Thoracic aorta (tissue), 2 donors: ENCODE results near the gene ANKRD65. TPM values are rescaled to one million over a fixed set of nuclear protein-coding genes. Genes with fewer than 3 reads are reported as not detected.
"Not testable (repeated sequence)": the region's sequence is repeated elsewhere in the genome, so short reads cannot be mapped to it uniquely, and the experiment has no call there.

Experiments
- ATAC-seq: fragments of 150-250 bp; one replicate; pipeline ENCODE4 v1.8.0; 2017; ENCODE audit warnings: low read depth; ENCODE audit not compliant: insufficient number of reproducible peaks, low FRiP score
- DNase-seq: peaks from one replicate; pipeline ENCODE4 v3.0.0-alpha.2; 2020; ENCODE audit warnings: low spot score
- H3K27ac ChIP-seq, 2 donors: fragments of 200-600 bp; sonication (generic); 1 replicate in 1 of 2; 2 replicates in 1 of 2; pipeline ENCODE4 v1.5.1; 2016; ENCODE audit warnings: mild to moderate bottlenecking in 2 of 2, moderate library complexity in 2 of 2
- H3K27me3 ChIP-seq: fragments of 200-600 bp; sonication (generic); replicated peaks from 2 replicates; pipeline ENCODE4 v1.6.0; 2016; ENCODE audit warnings: mild to moderate bottlenecking; ENCODE audit not compliant: insufficient read depth
- H3K36me3 ChIP-seq: fragments of 200-600 bp; sonication (generic); one replicate; pipeline ENCODE4 v1.5.1; 2016
- H3K4me1 ChIP-seq, 2 donors: fragments of 200-600 bp; sonication (generic); 1 replicate in 1 of 2; 2 replicates in 1 of 2; pipeline versions ENCODE4 v1.5.1 to v1.6.0; 2016; ENCODE audit warnings: low read depth in 2 of 2, mild to moderate bottlenecking in 1 of 2; ENCODE audit not compliant: control insufficient read depth in 1 of 2
- H3K4me3 ChIP-seq: fragments of 200-600 bp; sonication (generic); 2 replicates; pipeline ENCODE4 v1.5.1; 2016; ENCODE audit warnings: mild to moderate bottlenecking
- H3K9me3 ChIP-seq: fragments of 200-600 bp; sonication (generic); 2 replicates; pipeline ENCODE4 v1.5.1; 2016
- total RNA-seq, 2 donors: library from RNA; depleted of rRNA; stranded (reverse); fragments of >200 nt; gene quantifications; one replicate each; pipeline versions ENCODE4 v1.1.0 to v1.2.3, GENCODE V29; 2016
- TF ChIP-seq, protein P1 (sequence below): fragments of 200-600 bp; sonication (generic); IDR thresholded peaks from one replicate; pipeline ENCODE4 v1.5.1; 2019; ENCODE audit warnings: antibody characterized with exemption

The ANKRD65 gene
- total RNA-seq, 2 donors from 2014 or later = 0.68 TPM; not detected in 1

DNA sequence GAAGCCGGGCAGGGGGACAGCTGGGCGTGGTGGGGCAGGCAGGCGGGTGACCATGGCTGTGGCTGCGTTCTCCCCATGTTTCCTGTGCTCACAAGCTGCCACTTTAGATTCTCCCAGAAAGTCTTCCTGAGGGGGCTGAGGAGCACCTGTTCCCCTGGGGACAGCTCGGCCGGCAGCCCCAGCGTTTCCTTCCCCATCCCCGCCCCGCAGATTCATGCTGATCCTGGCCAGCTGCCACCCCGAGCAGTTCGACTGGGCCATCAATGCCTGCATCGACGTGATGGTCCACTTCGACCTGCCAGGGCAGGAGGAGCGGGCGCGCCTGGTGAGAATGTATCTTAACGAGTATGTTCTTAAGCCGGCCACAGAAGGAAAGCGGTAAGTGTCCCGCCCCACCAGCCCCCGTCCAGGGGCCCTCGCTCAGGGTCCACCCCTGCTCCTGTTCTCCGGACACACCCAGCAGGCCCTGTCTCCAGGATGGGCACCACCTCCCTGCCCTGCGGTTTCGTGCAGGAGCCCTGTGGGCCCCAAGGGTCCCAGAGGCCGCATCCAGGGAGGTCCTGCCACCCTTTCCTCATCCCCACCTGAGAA is 39.6 kb upstream of the ANKRD65 start:
- Histone ChIP-seq H3K4me1 (no peaks in the 10 kb centered on the region), H3K36me3 (no peaks in the 10 kb centered on the region), H3K9me3 (no peaks in the 10 kb centered on the region), H3K27ac (no peak overlapping the region), H3K27me3 (no peaks in the 10 kb centered on the region), H3K4me3 (no peak overlapping the region)
- TF ChIP-seq, protein P1, sequence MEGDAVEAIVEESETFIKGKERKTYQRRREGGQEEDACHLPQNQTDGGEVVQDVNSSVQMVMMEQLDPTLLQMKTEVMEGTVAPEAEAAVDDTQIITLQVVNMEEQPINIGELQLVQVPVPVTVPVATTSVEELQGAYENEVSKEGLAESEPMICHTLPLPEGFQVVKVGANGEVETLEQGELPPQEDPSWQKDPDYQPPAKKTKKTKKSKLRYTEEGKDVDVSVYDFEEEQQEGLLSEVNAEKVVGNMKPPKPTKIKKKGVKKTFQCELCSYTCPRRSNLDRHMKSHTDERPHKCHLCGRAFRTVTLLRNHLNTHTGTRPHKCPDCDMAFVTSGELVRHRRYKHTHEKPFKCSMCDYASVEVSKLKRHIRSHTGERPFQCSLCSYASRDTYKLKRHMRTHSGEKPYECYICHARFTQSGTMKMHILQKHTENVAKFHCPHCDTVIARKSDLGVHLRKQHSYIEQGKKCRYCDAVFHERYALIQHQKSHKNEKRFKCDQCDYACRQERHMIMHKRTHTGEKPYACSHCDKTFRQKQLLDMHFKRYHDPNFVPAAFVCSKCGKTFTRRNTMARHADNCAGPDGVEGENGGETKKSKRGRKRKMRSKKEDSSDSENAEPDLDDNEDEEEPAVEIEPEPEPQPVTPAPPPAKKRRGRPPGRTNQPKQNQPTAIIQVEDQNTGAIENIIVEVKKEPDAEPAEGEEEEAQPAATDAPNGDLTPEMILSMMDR = no peak
- ATAC-seq (no peak), DNase-seq (no peak)

DNA sequence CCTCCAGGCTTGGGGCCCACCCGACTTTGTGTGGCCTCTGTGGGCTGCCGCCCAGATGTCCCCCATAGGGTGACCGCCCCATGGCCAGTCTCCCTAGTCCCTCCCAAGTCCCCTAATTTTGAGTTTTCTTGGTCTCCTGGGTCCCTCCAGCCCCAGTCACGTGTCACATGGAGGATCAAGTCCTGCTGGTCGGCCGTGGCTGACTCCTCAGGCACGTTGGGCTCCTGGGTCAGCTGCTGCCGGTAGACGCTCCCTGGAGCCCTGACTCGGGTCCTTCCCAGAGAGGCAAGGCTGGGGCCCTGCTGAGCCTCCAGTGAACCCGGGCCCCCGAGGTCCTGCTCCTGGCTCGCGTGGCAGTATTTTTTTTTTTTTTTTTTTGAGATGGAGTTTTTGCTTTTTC is 38.6 kb upstream of the ANKRD65 start:
- ATAC-seq, DNase-seq, H3K27ac ChIP-seq: not testable (repeated sequence)

DNA sequence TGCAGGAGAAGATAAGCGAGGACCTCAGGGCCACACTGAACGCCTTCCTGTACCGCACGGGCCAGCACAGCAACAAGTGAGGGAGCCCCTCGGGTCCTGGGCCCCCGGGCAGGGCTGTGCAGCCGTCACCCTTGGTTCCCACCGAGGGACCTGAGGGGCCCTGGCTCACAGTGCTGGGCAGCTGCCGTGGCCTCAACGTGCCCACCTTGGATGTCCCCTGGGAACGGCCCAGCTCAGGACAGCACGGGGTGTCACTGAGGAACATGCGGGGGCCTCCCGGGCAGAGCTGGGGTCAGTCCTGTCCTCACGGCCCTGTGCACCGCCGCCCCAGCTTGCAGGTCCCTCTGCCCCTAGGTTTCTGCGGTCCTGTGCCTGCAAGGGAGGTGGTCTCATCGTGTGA is 38.1 kb upstream of the ANKRD65 start:
- not testable (repeated sequence) for H3K27ac ChIP-seq, H3K27me3 ChIP-seq, DNase-seq, H3K4me1 ChIP-seq, H3K4me3 ChIP-seq, H3K9me3 ChIP-seq, H3K36me3 ChIP-seq, ATAC-seq

More for the DNA sequence above, 38.6 kb upstream of the ANKRD65 start:
- H3K27me3 ChIP-seq, H3K36me3 ChIP-seq, H3K4me3 ChIP-seq, H3K4me1 ChIP-seq, H3K9me3 ChIP-seq: not testable (repeated sequence)

DNA sequence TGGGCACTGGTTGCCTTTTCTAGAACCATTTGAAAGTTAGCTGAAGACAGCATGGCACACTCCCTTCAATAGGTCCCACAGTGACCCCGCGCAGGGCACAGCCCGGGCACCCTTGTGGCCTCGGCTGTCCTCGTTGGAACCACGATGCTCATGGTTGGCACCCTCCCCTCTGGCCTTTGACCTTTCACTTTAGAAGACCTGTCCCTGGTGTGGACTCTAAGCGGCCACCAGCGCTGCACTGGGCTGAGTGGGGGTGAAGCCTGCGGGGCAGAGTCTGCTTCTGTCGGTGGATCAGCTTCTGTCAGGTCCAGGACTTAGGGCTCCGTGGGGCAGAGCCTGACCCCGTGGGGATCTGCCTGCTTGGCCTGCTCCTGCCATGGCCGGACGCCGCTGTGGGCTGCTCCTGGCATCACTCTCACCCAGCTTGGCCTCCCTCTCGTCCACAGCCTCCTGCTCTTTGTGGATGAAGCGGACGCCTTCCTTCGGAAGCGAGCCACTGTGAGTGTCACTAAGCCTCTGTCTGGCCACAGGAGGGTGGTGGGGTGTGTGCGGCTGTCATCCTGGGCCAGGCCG is 35.7 kb upstream of the ANKRD65 start:
- ATAC-seq, H3K27ac ChIP-seq, H3K4me1 ChIP-seq: not testable (repeated sequence)

DNA sequence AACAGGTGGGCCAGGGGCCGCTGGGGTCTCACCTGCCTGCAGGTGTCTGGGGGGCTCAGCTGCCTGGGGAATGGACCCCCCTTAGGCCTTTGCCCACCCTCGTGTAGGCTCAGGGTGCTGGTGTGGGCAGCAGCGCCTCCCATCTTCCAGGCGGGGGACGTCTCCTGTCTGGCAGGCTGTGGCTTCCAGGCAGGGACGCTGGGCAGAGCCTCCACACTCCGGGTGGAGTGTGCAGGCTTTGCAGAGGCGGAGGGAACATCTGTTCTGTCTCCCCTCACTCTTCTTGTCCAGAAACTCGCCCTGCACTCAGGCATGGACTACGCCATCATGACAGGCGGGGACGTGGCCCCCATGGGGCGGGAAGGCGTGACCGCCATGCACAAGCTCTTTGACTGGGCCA is 34.9 kb upstream of the ANKRD65 start:
- ATAC-seq, H3K27me3 ChIP-seq, H3K9me3 ChIP-seq, H3K27ac ChIP-seq, H3K4me1 ChIP-seq, H3K4me3 ChIP-seq, H3K36me3 ChIP-seq, DNase-seq: not testable (repeated sequence)

More for the DNA sequence above, 35.7 kb upstream of the ANKRD65 start:
- H3K36me3 ChIP-seq, DNase-seq, H3K4me3 ChIP-seq, H3K27me3 ChIP-seq, H3K9me3 ChIP-seq: not testable (repeated sequence)

DNA sequence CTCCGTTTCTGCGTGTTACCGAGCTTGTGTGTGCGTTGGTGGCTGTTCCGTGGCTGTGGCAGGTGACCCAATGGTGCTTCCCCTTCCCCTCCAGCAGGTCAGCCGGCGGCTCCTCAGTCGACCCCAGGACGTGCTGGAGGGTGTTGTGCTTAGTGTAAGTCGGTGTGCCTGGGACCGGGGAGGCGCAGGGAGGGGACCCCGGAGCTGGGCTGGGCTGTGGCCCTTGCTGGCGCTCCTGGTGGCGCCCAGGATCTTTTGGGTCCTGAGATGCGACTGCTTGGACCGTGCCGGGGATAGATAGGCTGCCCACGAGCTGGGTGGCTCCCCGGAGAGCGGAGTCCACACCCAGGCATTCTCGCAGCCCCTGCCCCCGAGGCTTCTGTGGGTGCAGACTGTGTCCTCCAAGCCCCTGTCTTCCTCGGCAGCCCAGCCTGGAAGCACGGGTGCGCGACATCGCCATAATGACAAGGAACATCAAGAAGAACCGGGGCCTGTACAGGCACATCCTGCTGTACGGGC is 34.3 kb upstream of the ANKRD65 start:
- no peaks in the 10 kb centered on the region for H3K4me1 ChIP-seq
- H3K27ac ChIP-seq = no peak overlapping the region
- ATAC-seq = no peak
- DNase-seq = no peak
- no peaks in the 10 kb centered on the region for H3K36me3 ChIP-seq
- no peak overlapping the region for H3K4me3 ChIP-seq
- no peaks in the 10 kb centered on the region for H3K27me3 ChIP-seq
- H3K9me3 ChIP-seq = no peaks in the 10 kb centered on the region
- TF ChIP-seq, protein P1 = no peak

DNA sequence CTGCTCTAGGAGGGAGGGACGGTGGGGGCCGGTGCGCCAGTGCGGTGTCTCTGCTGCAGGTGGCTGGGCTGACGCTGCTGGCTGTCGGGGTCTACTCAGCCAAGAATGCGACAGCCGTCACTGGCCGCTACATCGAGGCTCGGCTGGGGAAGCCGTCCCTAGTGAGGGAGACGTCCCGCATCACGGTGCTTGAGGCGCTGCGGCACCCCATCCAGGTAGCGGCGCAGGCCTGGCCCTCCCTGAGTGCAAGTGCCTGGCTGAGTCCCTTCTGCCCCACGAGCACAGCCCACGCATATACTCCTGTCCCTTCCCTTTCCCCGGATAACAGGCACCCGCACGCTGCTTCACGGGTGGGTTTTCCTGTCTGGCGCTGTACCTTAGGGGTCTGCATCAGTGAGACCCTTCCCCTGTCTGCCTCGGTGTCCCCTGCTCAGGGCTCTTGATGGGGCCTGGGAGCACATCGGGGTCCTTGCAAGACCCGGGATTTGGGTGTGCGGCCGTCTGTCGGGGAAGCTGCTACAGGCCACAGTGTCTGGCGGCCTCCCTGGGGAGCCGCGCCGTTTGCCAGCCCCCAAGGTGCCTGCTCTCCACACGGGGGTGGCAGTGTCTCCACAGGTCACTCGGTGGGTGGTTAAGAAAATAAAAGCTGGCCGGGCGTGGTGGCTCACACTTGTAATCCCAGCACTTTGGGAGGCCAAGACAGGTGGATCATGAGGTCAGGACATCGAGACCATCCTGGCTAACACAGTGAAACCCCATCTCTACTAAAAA is 33.4 kb upstream of the ANKRD65 start:
- H3K9me3 ChIP-seq, H3K4me3 ChIP-seq, H3K27me3 ChIP-seq, H3K36me3 ChIP-seq, H3K4me1 ChIP-seq, H3K27ac ChIP-seq, ATAC-seq, DNase-seq: not testable (repeated sequence)
